ENCODE measurements around the gene TRIO.

DNA sequence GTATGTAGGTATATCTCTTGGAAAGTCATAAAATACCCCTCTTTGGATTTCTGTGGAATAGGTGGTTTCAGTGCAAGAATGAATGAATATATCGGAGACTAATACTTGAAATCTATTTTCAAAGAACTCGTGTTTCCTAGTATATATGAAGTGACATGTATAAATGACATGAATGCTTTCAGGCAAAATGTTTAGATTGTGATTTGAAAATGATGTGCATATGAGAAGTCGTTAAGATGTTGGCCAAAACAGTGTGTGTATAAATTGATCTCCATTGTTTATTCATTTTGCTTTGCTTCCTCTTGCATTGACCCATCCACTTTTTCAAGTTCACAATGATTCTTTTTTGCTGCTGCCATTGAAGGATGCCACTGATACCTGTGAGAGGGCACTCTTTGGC, 8.3 kb downstream of the TRIO start:
- TF ChIP-seq, protein P1, sequence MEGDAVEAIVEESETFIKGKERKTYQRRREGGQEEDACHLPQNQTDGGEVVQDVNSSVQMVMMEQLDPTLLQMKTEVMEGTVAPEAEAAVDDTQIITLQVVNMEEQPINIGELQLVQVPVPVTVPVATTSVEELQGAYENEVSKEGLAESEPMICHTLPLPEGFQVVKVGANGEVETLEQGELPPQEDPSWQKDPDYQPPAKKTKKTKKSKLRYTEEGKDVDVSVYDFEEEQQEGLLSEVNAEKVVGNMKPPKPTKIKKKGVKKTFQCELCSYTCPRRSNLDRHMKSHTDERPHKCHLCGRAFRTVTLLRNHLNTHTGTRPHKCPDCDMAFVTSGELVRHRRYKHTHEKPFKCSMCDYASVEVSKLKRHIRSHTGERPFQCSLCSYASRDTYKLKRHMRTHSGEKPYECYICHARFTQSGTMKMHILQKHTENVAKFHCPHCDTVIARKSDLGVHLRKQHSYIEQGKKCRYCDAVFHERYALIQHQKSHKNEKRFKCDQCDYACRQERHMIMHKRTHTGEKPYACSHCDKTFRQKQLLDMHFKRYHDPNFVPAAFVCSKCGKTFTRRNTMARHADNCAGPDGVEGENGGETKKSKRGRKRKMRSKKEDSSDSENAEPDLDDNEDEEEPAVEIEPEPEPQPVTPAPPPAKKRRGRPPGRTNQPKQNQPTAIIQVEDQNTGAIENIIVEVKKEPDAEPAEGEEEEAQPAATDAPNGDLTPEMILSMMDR (conservative IDR thresholded peaks at IDR 0.05; ENCODE audit: low read depth, low read length), result no peak
- TF ChIP-seq EZH2 (IDR thresholded peaks at IDR 0.05; ENCODE audit: borderline replicate concordance, low read depth, low read length, poor library complexity, severe bottlenecking), result no peak

Measured in A673 (cell line).